PC-3 (cell line): ENCODE results near the gene MET.

Experiments
- CTCF ChIP-seq: fragments of 300-600 bp; sonication (generic); conservative IDR thresholded peaks from 2 replicates; pipeline ENCODE4 v1.5.1; 2017; ENCODE audit warnings: antibody characterized with exemption, low read depth, mild to moderate bottlenecking, low read length
- EZH2 ChIP-seq: fragments of 300-600 bp; sonication (generic); IDR thresholded peaks from one replicate; pipeline ENCODE4 v1.6.1; 2017; ENCODE audit warnings: antibody characterized with exemption, mild to moderate bottlenecking, low read length; ENCODE audit not compliant: unreplicated experiment
- EZH2phosphoT487 ChIP-seq: fragments of 300-600 bp; sonication (generic); IDR thresholded peaks from 2 replicates; pipeline ENCODE4 v1.6.1; 2018; ENCODE audit warnings: mild to moderate bottlenecking, antibody characterized with exemption, low read length, borderline replicate concordance

- TF ChIP-seq CTCF (no peak), EZH2 (no peak), EZH2phosphoT487 (no peak)
Measured at GRCh38 chr7:116687801-116688201, 15.8 kb downstream of the MET start.
